Temporal lobe (tissue), 1 donor: ENCODE measurements around the gene HBE1. TPM values are rescaled to one million over a fixed set of nuclear protein-coding genes. Genes with fewer than 3 reads are reported as not detected.

Experiments used
- total RNA-seq: library from RNA; depleted of rRNA; stranded (reverse); fragments of >200 nt; gene quantifications from one replicate; pipeline ENCODE4 v1.2.3, GENCODE V29; 2014

HBE1 gene
- total RNA-seq, 1 donor from 2014 or later: 0.98 TPM

Other genes starting within 250 kb of the HBE1 start
- not detected for gene OR52J3, start 223.4 kb downstream of the HBE1 start, total RNA-seq
- not detected for gene OR52E2, start 210.3 kb downstream of the HBE1 start, total RNA-seq
- gene OR52E1, start 200.4 kb downstream of the HBE1 start, total RNA-seq: not detected
- gene OR52A5, start 131.6 kb downstream of the HBE1 start, total RNA-seq: not detected
- gene OR52A1, start 115.2 kb downstream of the HBE1 start, total RNA-seq: not detected
- gene OR51V1, start 69.3 kb downstream of the HBE1 start, total RNA-seq: not detected
- gene HBB, start 42.9 kb downstream of the HBE1 start, total RNA-seq: 155 TPM
- not detected for gene HBD, start 35.5 kb downstream of the HBE1 start, total RNA-seq
- 20.7 TPM for gene HBG1, start 20.1 kb downstream of the HBE1 start, total RNA-seq
- 915 TPM for gene HBG2, start 15.2 kb downstream of the HBE1 start, total RNA-seq
- gene OR51B4, start 32.0 kb upstream of the HBE1 start, total RNA-seq: not detected
- gene OR51B2, start 54.4 kb upstream of the HBE1 start, total RNA-seq: 0.49 TPM
- 0.74 TPM for gene OR51B5, start 73.6 kb upstream of the HBE1 start, total RNA-seq
- gene OR51B6, start 81.6 kb upstream of the HBE1 start, total RNA-seq: not detected
- gene OR51M1, start 113.9 kb upstream of the HBE1 start, total RNA-seq: not detected
- not detected for gene OR51Q1, start 152.2 kb upstream of the HBE1 start, total RNA-seq
- not detected for gene OR51I1, start 171.6 kb upstream of the HBE1 start, total RNA-seq
- not detected for gene OR51I2, start 179.4 kb upstream of the HBE1 start, total RNA-seq
- gene OR52D1, start 218.7 kb upstream of the HBE1 start, total RNA-seq: not detected
- under 0.01 TPM for gene UBQLN3, start 240.0 kb upstream of the HBE1 start, total RNA-seq
- under 0.01 TPM for gene UBQLNL, start 246.8 kb upstream of the HBE1 start, total RNA-seq